GM12891 (cell line): Measurements from ENCODE around the gene OMA1.

ENCODE experiments used
- DNase-seq: peaks from one replicate; pipeline ENCODE4 v3.0.0; 2011; ENCODE audit warnings: low spot score; ENCODE audit not compliant: insufficient read length
- FAIRE-seq: peaks from 2 replicates; lab custom pipeline; 2011; peaks lifted over from hg19 to GRCh38; lab: Jason Lieb, UNC
- PAX5 ChIP-seq: IDR thresholded peaks from 2 replicates; pipeline ENCODE4 v1.6.1; 2011; ENCODE audit warnings: low read length, moderate library complexity, mild to moderate bottlenecking; ENCODE audit not compliant: insufficient read depth, severe bottlenecking
- POLR2A ChIP-seq: IDR thresholded peaks from 2 replicates; pipeline ENCODE4 v1.6.1; 2011; ENCODE audit warnings: low read depth, low read length, control low read depth
- POLR2AphosphoS5 ChIP-seq: IDR thresholded peaks from 2 replicates; pipeline ENCODE4 v1.6.1; 2011; ENCODE audit warnings: low read depth, low read length, control low read depth
- POU2F2 ChIP-seq: IDR thresholded peaks from 2 replicates; pipeline ENCODE4 v1.6.1; 2011; ENCODE audit warnings: low read depth, mild to moderate bottlenecking, control low read depth, low read length, moderate library complexity
- SPI1 ChIP-seq: IDR thresholded peaks from 2 replicates; pipeline ENCODE4 v1.6.1; 2011; ENCODE audit warnings: low read depth, low read length, control low read depth
- TAF1 ChIP-seq: IDR thresholded peaks from 2 replicates; pipeline ENCODE4 v1.6.1; 2011; ENCODE audit warnings: low read depth, low read length, control low read depth

OMA1 gene

GRCh38 chr1:58529284-58529683, 17.2 kb downstream of the OMA1 start:
- TF ChIP-seq POU2F2 (no peak), TAF1 (no peak), POLR2A (no peak)
- DNase-seq (no peak), FAIRE-seq (no peak)

GRCh38 chr1:58528518-58528917, 18.0 kb downstream of the OMA1 start:
- FAIRE-seq (peak; percentile 41), DNase-seq (no peak)
- TF ChIP-seq SPI1 (no peak), POU2F2 (no peak), POLR2AphosphoS5 (no peak), POLR2A (no peak), TAF1 (no peak), PAX5 (no peak)

DNA sequence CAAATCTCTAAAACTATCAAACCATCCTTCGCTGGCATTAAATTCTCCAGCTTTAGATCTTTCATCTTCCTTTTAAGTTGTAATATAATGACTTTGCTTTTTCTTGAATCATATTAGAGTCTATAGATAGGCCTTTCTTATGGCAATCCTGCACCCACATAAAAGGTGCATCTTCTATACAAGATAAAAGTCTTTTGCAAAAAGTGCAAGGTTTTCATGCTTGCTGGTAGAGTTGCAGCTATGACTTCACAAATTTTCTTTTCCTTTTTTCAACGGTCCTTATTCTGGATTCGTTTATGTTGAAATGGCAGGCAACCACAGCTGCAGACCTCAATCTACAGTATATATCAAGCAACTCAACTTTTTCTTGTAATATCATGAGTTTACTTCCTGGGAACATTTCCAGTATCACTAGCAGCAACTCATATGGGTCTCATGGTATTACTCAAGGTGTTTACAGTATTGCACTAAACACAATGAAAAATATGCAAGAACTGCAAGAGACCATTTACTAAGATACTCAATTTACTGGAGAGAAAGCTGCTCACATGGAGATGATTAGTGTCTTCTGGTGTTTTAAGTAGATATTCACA, 22.1 kb downstream of the OMA1 start:
- FAIRE-seq (no peak), DNase-seq (no peak)
- no peak for TF ChIP-seq POLR2A
- no peak for TF ChIP-seq TAF1
- no peak for TF ChIP-seq POU2F2
- no peak for TF ChIP-seq SPI1
- TF ChIP-seq POLR2AphosphoS5 = no peak
- TF ChIP-seq PAX5 = no peak

- DNase-seq = no peak
- no peak for TF ChIP-seq PAX5
- no peak for TF ChIP-seq POLR2A
- TF ChIP-seq POU2F2 = no peak
- no peak for TF ChIP-seq TAF1
- TF ChIP-seq SPI1 = no peak
- TF ChIP-seq POLR2AphosphoS5 = no peak
- peak; percentile 71 for FAIRE-seq
Observed at GRCh38 chr1:58515794-58516401, 30.6 kb downstream of the OMA1 start.

DNA sequence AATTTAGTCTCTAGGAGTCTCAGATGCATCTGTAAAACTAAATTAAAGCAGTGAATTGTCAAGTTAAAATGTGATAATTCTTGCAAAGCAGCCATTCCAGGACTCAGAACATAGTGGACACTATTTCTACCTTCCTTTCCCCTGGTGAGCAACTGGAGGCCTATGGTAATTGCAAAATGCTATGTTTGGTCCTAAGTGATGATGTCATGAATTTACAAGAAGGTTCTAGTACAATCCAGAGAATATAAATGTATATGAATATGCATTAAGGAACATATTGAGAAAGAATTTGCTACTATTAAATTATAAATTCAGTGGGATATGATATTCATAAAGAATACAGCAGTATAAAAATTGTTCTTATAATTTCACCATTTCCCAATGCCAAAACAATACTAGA, 32.6 kb downstream of the OMA1 start:
- TF ChIP-seq POU2F2 = no peak
- no peak for TF ChIP-seq TAF1
- no peak for TF ChIP-seq POLR2A
- no peak for TF ChIP-seq SPI1

GRCh38 chr1:58508629-58509028, 37.9 kb downstream of the OMA1 start:
- TF ChIP-seq POU2F2 = no peak
- no peak for TF ChIP-seq POLR2A
- no peak for TF ChIP-seq SPI1
- DNase-seq (no peak), FAIRE-seq (no peak)

More for the DNA sequence above, 32.6 kb downstream of the OMA1 start:
- FAIRE-seq (no peak), DNase-seq (no peak)

DNA sequence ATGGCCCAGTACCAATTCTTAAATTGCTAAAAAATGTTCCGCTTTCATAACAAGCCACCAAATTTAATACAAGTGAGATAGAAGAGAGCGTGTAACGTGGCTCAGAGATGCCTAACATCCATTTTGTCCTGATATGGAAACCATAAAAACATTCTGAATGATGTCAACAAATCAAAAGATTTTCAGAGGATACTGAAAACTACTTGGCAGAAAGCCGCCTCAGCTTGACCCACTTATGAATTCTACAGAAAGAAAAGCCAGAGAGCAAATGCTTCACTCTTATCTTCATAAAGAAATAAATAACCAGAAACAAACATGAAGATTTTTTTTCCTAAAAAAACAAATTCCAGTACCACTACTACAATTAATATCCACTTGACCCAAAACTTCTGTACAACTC, 41.2 kb downstream of the OMA1 start:
- FAIRE-seq (no peak), DNase-seq (no peak)
- no peak for TF ChIP-seq POU2F2
- TF ChIP-seq POLR2A = no peak
- no peak for TF ChIP-seq TAF1
- TF ChIP-seq PAX5 = no peak
- no peak for TF ChIP-seq SPI1
- no peak for TF ChIP-seq POLR2AphosphoS5

- FAIRE-seq (no peak), DNase-seq (no peak)
- no peak for TF ChIP-seq PAX5
- TF ChIP-seq POU2F2 = no peak
- TF ChIP-seq TAF1 = no peak
- TF ChIP-seq POLR2A = no peak
- no peak for TF ChIP-seq SPI1
- TF ChIP-seq POLR2AphosphoS5 = no peak
Observed at GRCh38 chr1:58502519-58502918, 44.0 kb downstream of the OMA1 start.

GRCh38 chr1:58500043-58500442, 46.5 kb downstream of the OMA1 start:
- FAIRE-seq = no peak
- TF ChIP-seq POLR2AphosphoS5 (no peak), POU2F2 (no peak), POLR2A (no peak), TAF1 (no peak), PAX5 (no peak), SPI1 (no peak)
- DNase-seq = no peak

GRCh38 chr1:58497499-58497898, 49.0 kb downstream of the OMA1 start:
- no peak for FAIRE-seq
- TF ChIP-seq SPI1 (no peak), POLR2AphosphoS5 (no peak), TAF1 (no peak), PAX5 (no peak), POU2F2 (no peak), POLR2A (no peak)
- no peak for DNase-seq
